Loucy (cell line): ENCODE results near the gene GRK6.

Experiments used
- EZH2phosphoT487 ChIP-seq: fragments of 200-600 bp; IDR thresholded peaks from 2 replicates; pipeline ENCODE4 v1.6.1; 2018; ENCODE audit warnings: antibody characterized with exemption, mild to moderate bottlenecking, moderate library complexity, borderline replicate concordance
- TF ChIP-seq, protein P1 (sequence below): fragments of 200-600 bp; sonication (generic); conservative IDR thresholded peaks from 2 replicates; pipeline ENCODE4 v1.5.1; 2014; ENCODE audit warnings: mild to moderate bottlenecking, antibody characterized with exemption, low read length

DNA sequence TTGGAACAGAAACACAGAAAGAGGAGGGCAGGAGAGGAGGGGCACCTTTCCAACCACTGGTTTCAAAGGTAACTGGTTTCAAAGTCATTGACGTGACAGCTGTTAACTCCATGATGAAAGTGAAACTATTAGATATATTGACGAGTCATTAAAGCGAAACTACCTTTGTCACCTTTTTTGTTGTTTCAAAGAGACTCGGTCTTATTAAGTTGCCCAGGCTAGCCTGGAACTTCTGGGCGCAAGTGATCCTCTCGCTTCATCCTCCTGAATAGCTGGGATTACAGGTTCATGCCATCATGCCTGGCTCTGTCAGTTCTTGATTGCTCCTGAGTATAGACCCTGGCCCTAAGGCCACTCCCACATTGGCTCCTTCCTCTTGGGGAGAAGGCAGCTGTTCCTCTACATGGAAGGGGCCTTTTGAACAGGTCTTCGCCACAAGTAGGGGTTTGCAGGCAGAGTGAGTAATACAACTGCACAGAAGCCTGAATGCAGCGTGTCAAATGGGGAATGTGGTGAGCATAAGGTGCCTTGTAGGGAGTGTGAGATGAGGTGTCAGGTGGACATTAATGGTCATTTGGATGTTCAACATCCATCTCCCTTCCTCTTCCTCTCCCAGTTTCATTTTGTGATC is 13.8 kb upstream of the GRK6 start:
- TF ChIP-seq, protein P1, sequence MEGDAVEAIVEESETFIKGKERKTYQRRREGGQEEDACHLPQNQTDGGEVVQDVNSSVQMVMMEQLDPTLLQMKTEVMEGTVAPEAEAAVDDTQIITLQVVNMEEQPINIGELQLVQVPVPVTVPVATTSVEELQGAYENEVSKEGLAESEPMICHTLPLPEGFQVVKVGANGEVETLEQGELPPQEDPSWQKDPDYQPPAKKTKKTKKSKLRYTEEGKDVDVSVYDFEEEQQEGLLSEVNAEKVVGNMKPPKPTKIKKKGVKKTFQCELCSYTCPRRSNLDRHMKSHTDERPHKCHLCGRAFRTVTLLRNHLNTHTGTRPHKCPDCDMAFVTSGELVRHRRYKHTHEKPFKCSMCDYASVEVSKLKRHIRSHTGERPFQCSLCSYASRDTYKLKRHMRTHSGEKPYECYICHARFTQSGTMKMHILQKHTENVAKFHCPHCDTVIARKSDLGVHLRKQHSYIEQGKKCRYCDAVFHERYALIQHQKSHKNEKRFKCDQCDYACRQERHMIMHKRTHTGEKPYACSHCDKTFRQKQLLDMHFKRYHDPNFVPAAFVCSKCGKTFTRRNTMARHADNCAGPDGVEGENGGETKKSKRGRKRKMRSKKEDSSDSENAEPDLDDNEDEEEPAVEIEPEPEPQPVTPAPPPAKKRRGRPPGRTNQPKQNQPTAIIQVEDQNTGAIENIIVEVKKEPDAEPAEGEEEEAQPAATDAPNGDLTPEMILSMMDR = no peak
- no peak for TF ChIP-seq EZH2phosphoT487
